ENCODE data around the gene TBC1D17.
A peak's percentile ranks its signal among the peaks of the same experiment; 100 is the strongest.

TBC1D17 gene

DNA sequence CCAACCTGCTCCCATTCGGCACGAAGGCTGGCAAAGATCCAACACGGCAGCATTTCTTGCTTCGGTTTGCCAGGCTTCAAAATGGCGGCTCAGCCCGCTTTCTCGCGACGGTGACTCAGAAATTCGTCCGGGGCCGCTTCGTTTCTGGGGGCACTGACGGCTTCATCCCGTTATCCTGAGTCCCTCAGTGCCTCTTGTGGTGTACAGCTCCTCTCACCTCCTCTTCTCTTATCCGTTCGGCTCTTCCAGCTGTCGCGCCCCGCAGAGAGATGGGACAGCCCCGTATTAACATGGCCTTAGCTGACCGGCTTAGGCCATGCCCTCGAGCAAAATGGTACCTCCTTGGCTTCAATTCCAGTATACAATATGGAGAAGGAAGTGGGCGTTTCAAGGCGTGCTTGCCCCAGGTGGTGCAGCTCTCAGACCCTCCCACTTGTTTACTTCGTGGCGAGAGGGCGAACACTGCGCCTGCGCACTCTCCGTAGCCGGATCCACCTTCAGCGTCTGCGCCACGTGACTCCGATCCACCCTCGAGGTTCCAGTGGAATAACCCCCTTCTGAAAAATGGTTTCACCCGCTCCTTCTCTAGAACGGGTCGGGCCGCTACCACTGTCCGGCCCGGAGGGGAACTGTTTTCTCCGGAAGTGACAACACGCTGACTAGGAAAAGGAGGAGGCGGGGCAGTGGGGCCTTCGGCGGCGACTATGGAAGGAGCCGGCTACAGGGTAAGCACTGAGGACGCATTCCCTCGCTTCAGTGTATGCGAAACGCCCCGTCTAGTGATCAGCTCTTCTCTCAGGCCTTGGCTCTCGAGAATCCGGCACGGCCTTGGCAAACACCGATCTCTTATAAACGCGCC is at the start of gene TBC1D17, which contains the start of gene AKT1S1:
TBC1D17 (plus strand) TSS at position 683 of the 859 bp plus-strand sequence; CDS start at position 705, 22 bp downstream.
AKT1S1 (minus strand) TSS at position 336 of the 859 bp plus-strand sequence. CDS start 4,060 bp downstream, outside the sequence.
- peak; percentile 97 for DNase-seq

DNA sequence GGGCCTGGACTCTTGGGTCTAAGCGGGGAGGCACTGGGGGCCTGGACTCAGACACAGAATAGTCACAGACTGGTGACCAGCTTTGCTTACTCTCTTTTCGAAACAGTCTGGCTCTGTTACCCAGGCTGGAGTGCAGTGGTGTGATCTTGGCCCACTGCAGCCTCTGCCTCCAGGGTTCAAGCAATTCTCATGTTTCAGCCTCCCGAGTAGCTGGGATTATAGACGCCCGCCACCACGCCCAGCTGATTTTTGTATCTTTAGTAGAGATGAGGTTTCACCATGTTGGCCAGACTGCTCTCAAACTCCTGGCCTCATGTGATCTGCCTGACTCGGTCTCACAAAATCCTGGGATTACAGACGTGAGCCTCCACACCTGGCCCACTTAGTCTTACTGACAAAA is 48.3 kb upstream of the TBC1D17 start:
- no peak for DNase-seq

DNA sequence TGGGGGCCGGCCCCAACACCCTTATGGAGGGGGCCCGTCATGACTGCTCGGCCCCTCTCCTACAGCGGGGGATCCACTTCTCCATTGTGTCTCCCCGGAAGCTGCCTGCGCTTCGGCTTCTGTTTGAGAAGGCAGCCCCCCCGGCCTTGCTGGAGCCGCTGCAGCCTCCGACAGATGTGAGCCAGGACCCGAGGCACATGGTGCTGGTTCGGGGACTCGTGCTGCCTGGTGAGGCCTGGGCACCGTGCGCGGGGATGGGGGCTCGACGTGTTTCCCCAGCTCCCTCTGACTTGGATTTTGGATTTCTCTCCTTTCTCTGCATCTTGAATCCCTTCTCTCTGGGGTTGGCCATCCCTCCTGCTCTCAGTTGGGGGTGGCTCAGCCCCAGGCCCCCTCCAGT is 47.8 kb upstream of the TBC1D17 start:
- no peak for DNase-seq

DNA sequence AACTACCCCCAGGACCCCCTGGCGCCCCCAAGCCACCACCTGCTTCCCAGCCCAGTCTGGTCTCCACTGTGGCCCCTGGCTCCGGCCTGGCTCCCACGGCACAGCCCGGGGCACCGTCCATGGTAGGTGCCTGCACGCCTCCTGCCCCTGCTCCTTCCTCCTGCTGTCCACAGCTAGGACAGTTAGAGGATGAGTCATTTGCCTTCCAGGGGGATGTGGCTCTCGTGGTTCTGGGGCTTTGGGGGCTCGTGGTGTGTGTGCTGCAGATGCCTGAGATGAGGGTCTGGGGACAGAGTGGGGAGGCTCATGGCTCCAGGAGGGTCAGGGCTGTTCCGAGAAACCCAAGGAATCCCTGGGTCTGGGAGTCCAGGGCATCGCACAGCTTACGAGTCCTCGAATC is 46.7 kb upstream of the TBC1D17 start:
- DNase-seq = no peak

DNA sequence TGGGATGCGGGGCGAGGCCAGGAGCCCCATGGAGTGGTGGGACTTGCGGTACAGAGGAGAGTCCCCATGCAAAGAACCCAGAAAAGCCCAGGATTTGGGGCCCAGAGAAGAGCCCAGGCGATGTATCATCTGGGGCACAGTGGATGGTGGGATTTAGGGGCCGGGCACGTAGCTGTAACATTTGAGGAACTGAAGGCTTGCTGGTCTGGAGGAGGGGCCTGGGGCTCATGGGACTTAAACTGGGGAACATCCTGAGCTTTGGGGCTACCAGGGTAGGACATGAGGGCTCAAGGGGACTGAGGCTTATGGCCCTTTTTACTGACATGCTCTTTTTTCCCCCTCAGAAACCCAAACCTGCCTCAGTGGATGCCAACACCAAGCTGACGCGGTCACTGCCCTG is 45.9 kb upstream of the TBC1D17 start:
- DNase-seq = no peak

DNA sequence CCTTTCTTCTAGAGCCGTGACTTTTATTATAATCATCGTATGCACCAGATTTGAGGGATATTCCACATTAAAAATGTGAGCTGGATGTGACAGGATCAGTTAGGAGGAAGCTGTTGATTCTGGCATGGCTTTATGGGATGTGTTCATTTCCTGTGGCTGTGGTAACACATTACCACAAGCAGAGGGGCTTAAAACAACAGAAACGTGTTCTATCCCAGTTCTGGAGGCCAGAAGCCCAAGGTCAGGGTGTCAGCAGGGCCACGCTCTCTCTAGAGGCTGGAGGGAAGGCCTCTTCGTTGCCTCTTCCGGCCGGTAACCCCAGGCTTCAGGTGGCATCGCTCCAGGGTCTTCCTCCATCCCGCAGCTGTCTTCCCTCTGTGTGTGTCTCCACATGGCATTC is 44.9 kb upstream of the TBC1D17 start:
- DNase-seq = no peak

DNA sequence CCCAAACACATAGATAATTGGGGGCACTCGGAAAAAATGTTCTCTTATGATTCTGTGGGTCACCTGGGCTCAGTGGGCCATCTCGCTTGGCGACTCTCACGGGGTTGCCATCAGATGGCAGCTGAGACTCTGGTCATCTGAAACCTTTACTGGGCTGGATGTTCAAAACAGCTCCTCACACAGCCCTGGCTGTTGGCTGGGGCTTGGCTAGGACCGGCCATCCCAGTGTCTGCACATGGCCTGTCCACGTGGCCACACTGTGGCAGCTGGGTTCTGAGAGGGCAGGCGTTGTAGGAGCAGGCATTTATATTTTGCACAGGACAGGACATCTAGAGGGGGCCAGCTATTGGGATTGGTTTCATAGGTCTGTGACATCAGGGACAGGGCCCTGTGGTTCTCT is 43.9 kb upstream of the TBC1D17 start:
- no peak for DNase-seq

DNA sequence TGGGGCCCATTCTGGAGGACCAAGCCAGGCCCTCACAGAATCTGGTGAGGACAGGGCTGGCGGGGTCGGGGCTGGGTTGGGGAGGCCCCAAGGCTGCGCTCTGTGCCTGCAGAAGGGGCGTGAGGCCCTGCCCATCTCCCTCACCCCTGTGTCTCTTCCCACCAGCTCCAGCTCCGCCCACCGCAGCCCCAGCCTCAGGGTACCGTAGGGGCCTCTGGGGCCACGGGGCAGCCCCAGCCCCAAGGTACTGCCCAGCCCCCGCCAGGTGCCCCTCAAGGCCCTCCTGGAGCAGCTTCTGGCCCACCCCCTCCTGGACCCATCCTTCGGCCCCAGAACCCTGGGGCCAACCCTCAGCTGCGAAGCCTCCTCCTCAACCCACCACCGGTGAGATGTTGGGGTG is 41.9 kb upstream of the TBC1D17 start:
- DNase-seq = no peak

DNA sequence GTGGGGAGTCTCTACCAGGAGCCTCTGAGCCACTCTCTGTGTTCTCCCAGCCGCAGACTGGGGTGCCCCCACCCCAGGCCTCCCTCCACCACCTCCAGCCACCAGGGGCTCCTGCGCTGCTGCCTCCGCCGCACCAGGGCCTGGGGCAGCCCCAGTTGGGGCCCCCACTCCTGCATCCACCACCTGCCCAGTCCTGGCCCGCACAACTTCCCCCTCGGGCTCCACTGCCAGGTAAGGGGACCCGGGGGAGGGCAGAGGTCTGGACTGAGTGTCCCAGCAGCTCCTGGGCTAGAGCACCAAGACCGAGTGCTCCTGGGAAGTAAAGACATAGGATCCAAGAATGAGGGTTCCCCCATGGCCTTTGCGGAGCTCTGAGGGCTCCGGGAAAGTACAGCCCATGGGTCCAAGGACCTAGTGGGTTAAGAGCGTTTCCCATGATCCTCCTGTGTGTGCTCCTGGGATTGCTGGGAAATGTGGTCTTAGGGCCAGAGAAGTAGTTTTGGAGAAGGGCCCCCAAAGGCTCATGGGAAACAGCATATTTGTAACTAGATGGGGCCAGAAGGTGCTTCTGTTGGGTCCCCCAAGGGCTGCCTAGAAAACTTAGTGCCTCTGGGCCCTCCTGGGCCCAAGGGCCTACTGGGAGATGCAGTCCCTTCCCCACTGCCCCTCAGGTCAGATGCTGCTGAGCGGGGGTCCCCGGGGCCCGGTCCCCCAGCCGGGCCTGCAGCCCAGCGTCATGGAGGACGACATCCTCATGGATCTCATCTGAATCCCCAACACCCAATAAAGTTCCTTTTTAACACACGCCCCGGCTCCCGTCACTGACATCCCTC is 41.1 kb upstream of the TBC1D17 start:
- no peak for DNase-seq

DNA sequence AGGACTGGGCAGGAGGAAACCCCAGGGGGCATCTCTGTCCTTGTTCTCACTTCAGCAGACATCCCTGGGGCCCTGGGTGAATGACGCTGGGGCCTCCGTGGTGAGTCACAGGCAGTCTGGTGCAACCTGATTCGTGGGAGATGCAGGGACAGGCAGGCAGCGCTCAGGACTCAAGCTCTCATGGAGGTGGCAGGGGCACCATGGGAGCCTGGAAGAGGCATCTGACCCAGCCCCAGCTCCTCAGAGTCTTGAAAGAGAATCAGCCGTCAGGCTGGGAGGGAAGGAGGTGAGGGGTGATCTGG is 40.5 kb upstream of the TBC1D17 start:
- DNase-seq = no peak

DNA sequence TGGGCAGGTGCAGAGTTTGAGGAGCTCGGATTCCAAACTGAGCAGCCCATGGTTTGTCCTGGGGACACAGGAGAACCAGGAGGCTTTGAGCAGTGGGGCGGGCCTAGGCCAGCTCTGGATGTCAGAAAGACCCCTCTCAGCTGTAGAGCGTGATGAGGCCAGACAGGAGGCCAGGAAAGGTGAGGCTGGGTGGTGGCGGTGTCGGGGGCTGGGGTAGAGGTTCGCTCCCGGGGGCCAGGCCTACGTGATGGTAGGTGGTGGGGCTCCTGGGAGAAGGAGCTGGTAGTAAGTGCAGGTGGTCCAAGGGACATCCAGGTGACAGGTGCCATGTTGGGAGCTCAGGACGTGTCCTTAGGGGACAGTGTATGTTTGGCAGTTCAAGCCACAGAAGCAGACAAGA is 40.1 kb upstream of the TBC1D17 start:
- no peak for DNase-seq

DNA sequence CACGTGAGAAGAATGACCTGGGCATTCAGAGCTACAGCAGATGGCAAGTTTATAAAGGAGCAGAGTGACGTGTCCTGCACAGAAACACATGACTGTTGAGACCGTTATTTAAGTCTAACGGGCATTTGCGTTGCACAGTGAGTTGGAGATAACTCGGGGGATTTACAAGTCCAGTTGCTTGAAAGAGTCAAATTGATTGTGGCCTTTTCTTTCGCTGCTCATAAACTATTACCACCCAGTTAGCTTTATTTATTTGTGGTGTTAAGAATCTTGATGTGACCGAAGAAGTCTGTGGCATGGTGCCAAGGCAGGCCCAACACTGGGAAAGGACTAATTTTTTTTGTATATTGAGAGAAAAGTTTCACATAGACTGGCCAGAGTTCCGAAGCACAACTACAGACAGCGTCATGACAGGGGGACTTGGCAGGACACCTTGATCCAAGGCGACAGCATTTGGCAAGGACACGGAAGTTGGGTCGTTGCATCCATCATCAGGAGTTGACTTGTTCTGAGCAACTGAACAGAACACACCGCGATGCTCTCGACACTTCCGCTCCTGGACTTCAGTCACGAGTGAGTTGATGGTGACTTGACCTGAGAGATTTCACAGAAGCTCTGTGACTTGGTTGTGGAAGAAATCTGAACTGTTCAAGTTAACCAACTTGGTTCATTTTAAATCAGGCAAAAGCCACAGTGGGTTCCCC is 38.5 kb upstream of the TBC1D17 start:
- DNase-seq = no peak

DNA sequence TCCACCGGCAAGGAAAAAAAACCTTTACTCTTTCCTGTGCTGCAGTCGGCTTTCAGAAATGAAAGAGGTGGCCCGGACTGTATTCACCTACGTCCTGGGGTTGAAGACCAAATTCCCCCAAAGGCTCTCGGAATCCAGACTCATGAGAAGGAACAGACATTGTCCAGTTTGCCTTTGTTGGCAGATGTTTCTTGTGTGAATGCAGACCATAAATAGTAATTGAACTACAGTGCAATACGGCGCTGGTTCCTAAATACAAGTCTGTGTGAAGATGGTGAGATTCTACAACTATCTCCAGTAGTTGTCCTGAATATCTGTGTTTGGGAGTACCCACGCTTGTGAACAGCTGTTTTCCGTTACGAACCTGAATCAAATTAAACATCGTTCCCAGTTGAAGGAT is 37.8 kb upstream of the TBC1D17 start:
- no peak for DNase-seq

DNA sequence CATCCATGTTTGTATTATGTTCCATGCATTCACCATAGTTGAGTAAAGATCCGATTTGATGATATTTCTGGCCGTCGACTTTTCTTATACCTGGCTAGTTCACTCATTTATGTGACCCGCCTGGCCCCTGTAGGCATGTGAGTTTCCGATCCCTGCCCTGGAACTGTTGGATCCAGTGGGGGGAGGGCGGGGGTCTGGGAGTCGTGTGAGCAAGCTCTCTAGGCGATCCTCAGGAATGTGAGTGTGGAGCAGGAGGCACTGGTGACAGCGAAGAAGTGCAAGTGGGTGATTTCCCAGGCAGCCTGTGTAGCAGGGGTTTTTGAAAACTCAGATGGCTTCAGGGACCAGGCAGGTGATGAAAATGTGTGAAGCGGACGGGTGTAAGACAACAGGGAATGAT is 37.2 kb upstream of the TBC1D17 start:
- DNase-seq = no peak

DNA sequence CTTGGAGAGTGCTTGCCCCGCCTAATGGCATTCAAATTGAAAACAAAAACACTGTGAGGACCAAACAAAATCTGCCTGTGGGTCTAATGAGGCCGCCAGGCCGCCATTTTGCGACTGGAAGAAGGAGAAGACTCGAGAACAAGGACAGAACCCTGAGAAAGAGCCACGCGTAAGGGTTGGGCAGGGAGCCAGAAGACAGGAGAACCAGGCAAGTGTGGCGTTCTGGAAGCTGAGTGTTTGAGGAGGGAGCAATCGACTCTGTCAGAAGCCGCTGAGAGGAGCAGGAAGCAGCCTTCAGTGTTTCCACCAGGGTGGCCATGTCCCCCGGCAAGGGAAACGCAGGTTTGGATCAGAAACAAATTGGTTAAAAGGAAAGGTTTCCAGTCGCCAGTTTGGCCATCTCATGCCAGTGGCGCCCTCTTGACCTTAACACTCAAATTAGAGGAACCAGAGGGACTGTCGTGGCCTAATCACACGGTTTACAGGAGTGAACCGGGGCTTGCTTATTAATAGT is 36.7 kb upstream of the TBC1D17 start:
- no peak for DNase-seq

DNA sequence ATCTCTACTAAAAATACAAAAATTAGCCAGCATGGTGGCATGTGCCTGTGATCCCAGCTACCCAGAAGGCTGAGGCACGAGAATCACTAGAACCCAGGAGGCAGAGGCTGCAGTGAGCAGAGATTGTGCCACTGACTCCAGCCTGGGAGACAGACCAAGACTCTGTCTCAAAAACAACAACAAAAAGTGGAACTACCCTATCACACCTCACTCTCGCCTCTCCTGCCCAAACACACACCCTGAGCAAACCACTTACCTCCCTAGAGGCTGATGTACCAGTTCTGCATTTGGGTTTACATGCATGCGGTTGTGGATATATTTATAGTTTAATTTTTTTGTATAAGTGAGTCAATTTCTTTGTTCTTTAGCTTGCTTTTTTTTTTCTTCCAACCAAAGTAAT is 34.2 kb upstream of the TBC1D17 start:
- DNase-seq = no peak

DNA sequence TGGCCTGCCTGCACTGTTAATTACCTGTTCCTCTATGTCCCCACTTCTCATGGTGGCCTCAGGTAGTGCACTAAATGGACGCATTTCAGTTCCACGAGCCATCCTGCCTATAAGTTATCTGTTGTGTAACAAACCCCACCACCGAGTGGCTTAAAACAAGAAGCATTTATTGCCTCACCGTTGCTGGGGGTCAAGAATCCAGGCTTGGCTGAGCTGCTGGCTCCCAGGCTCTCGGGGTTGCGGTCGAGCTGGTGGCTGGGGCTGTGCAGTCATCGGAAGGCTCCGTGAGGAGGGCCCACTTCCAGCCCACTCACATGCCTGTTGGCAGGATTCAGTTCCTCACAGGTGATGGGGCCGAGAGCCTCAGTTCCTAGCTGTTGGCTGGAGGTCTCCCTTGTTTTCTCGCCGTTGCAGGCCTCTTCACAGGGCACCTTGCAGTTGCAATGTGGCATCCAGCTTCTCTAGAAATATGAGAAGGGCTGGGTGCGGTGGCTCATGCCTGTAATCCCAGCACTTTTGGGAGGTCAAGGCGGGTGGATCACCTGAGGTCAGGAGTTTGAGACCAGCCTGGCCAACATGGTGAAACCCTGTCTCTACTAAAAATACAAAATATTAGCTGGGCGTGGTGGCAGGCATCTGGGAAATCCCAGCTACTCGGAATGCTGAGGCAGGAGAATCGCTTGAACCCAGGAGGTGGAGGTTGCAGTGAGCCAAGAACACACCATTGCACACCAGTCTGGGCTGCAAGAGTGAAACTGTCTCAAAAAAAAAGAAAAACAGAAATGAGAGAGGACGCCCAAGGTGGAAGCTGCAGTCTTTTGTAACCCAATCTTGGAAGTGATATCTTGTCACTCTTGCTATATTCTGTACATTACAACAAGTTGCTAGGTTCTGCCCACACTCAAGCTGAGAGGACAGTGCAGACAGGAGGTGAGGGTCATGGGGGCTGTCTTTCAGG is 33.1 kb upstream of the TBC1D17 start:
- DNase-seq = no peak

DNA sequence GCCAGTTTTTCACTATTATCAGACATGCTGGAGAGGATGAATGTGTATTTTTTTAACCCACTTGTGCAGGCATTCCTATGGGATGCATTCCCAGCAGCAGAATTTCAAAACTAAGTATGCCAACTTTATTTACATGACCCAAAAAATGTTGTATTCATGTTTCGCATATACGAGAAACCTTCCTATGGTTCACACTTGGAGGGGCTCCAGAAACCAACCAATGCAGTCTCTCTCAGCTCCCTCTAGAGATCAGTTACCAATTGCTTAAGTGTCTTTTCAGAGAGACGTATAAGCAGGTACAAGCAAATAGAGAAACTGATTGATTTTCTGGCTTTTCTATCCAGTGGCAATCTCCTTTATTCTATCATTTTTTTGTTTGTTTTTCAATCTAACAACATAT is 32.1 kb upstream of the TBC1D17 start:
- no peak for DNase-seq

DNA sequence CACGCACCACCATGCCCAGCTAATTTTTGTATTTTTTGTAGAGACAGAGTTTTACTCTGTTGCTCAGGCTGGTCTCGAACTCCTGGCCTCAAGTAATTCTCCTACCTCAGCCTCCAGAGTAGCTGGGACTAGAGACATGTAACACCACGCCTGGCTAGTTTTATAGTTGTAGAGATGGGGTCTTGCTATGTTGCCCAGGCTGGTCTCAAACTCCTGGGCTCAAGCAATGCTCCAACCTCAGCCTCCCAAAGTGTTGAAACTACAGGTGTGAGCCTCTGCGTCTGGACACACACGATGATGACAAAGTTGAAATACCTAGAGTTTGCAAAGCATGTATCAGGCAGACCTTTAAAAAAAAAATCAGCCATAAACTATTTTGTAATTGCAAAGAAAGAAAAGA is 31.1 kb upstream of the TBC1D17 start:
- DNase-seq = no peak

DNA sequence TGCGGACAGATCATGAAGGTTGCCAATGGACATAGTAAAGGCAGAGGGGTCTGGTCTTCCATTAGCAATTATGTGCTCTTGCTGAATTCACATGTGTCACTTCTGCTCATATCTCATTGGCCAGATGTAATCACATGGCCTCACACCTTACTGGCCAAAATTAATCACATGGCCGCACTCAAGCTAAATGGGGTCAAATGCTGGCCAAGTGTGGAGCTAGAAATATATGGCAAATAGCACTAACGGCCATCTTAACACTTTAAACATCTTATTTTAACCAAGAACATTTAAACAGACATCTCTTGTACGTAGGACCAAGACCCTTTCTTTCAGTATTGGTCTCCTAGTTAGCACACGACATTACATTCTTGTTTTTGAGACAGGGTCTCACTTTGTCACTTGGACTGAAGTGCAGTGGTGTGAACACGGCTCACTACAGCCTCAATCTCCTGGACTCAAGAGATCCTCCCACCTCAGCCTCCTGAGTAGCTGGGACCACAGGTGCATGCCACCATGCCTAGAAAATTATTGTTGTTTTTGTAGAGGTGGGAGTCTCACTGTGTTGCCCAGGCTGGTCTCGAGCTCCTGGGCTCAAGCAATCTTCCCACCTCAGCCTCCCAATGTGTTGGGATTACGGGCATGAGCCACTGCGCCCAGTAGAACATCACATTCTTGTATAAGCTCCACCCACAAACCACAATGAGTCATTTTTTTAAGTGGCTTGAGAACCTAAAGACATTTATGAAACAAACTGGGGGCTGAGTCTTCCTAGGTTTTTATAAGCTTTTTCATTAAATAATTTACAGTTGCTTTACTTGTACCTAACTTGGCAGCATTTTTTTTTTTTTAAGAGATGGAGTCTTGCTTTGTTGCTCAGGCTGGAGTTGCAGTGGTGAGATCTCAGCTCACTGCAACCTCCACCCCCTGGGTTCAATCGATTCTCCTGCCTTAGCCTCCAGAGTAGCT is 29.5 kb upstream of the TBC1D17 start:
- DNase-seq = no peak

DNA sequence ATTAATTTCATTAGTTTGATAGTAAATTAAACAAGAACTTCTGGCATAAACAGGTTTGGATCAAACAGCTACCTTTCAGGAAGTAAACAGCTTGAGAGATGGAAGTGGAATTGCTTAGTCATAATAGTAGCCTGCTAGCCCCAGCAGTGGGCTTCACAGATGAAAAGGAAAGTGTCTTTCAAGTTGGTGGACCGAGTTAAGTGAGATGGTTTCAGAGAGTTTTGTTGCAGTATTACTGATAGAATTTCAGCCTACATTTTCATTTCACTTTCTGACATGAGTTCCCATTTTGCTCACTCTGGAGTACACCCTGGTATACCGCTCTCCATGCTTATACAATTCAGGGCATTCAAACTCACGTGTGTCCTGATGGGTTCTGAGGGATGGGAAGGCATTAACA is 28.6 kb upstream of the TBC1D17 start:
- DNase-seq = no peak

Measured in NCI-H1417 treated with DMSO at 0.1 percent for 48 hours (cell line).